Left renal pelvis (tissue), 4 donors: ENCODE measurements around the gene AGPAT3. TPM values are rescaled to one million over a fixed set of nuclear protein-coding genes. Genes with fewer than 3 reads are reported as not detected.

ENCODE experiments used
- DNase-seq, 4 donors: peaks; one replicate each; pipeline ENCODE4 v3.0.0-alpha.2; 2013; ENCODE audit warnings: low read depth in 4 of 4, low spot score in 3 of 4
- polyA plus RNA-seq, 4 donors: library from polyadenylated mRNA; unstranded; fragments of 120-200 nt; gene quantifications; one replicate each; pipeline ENCODE4 v1.2.1, GENCODE V29; 2013; ENCODE audit not compliant: insufficient read length in 4 of 4

AGPAT3 gene
- polyA plus RNA-seq, 4 donors: 24.3 to 69.1 (median 51.0) TPM

DNA sequence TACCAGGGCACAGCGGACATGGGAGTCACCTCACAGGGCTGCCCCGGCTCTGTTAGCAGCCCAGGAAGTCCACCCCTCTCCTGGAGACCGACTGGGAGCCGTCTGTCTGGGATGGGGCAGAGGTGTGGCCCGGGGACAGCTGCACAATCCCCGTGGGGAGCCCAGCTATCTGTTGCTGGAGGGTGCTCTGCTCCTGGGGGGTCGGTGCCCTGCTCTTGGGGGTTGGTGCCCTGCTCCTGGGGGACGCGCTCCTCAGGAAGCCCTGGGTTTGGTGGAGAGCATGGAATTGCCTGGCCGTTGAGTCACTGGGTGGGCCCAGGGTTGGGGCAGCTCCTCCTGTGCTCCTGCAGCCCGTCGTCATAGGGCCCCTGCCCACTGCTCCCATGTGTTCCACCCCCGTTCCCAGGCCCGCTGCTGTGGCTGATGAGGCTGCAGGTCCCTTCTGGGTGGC lies 39.3 kb downstream of the AGPAT3 start:
- DNase-seq: no peak

DNA sequence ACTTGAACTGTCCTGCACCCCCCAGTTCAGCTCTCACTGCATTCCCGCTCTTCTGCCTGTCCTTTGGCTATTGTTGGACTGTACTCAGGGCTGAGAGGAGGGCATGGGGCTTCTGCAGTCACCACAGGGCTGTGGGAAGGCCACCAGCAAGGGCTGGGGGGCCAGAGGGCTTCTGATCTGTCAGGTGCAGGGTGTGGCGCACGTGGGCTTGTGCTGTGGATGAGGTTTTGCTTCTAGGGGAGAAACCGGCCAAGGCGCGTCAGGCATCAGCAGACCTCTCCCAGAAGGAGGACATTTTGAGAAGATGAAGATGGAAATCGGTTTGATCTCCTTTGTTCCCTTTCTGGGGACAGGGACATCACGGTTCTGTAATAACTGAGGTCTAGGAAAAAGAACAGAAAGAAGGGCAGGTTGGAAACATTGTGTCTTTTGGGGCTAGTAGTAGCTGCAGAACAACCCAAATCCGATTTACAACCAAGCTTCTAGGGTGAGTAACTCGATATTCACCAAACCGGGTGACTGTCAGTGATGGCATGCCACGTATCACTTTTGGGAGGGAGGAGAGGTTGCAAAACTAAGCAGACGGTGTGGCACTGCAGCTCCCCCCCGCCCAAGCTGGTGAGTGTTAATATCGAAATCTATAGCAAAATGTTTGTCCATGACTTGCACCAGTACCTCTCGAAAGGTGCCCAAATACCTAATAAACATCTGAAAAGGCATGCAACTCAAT lies 40.9 kb downstream of the AGPAT3 start:
- no peak for DNase-seq

- no peak for DNase-seq
Measured at GRCh38 chr21:43906585-43907370, 41.8 kb downstream of the AGPAT3 start.

DNA sequence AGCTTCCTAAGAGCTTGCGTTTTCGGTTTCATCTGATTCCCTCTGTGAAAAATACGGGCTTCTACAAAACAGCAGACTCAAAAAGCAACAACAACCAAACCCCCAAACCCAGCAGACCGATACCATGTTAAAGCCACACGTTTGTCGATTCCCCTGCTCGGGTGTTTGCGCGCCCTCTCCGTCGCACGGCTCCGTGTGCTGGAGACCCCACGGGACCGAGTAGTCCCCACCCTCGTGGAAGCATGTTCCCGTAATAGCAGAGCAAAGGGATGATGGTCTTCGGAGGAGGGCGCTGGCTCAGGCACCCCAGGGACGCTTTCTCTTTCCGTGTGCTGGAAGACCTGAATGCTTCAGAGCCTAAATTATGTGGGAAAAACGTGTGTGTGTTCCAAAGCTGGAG lies 42.7 kb downstream of the AGPAT3 start:
- DNase-seq: no peak

DNA sequence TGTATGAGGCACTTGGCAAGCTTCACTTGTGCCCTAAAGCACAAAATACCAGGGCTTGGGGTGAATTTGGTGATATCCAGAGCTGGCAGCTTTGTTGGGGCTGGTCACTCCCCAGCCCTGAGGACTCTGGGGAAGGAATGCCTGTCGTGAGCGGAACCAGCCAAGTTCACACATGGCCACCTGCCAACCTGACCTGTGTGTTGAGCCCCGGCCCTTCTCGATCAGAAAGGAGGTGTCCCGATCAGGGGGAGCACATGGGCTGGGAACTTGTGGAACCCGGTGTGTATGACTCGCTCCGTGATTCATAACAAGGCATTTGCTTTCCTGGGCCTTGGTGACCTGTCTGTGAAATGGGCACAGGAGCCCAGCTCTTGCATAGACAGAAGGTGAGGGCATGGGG lies 43.1 kb downstream of the AGPAT3 start:
- no peak for DNase-seq

DNA sequence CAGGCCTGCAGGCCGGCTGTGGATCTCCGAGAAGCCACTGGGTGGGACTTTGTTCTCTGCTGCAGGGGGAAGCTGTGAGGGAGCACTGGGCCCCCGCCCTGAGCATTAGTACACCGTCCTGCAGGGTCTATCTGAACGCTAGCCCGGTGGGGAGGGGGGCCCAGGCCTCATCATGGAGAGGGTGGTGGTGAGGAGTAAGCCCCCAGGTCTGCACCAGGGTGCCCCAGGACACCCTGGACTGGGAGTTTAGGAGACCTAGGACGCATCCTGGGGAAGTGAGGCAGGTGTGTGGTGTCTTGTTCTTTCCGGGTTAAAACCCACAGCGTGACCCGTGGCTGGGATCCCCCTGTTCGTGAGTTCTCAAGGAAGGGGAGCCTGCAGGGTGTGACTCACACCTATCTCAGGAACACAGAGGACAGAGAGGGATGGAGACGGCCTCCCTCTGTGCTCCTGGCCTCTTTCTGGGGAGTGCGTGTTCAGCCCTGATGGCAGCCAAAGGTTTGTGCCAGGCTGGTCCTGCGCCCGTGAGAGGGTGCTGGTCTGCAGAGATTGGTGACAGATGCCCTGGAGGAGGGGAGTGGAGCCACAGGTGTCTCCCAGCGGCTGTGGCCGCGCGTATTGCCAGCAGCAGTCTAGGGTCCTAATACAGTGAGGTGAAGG lies 44.8 kb downstream of the AGPAT3 start:
- no peak for DNase-seq

DNA sequence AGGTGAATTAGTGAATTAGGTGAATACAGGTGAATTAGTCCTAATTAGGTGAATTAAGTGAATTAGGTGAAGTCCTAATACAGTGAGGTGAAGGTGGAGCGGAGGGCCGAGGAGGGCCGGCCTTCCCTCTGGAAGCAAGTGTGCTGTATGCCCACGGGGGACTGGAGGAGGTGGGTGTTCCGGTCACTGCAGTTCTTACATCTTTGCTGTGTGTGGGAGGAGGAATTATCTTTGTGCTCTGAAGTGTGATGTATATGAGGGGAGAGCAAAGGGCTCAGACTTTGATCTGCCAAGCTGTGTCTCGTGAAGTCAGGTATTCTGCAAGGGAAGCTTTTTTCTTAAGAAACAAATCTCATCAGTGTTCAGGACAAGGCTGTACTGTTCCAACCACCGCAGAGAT lies 45.4 kb downstream of the AGPAT3 start:
- DNase-seq: no peak

GRCh38 chr21:43911015-43911934 lies 46.3 kb downstream of the AGPAT3 start:
- no peak for DNase-seq

DNA sequence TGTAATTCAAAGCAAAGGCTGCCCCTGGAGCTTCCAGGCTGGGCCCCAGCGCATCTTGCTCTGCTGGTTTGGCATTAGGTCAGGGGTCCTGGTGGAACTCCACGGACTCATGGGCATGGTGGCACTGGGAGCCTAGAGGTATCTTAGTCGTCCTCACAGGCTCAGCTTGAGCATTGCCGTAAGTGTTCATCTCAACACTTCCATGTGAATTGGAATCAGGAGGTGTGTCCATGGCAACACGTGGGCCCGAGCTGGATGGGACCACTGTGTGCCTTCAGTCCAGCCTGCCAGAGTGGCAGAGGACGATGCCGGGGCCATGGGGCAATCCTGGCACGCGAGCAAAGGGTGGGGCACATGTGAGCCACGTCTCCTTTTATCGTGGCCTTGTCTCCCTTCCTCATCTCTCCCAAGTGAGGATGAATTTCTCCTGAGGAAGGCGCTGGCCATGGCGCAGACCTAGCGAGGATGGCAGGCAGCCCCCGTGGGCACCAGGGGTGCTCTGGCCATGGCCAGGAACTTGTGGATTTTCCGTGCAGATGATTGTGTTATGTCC lies 47.0 kb downstream of the AGPAT3 start:
- no peak for DNase-seq

DNA sequence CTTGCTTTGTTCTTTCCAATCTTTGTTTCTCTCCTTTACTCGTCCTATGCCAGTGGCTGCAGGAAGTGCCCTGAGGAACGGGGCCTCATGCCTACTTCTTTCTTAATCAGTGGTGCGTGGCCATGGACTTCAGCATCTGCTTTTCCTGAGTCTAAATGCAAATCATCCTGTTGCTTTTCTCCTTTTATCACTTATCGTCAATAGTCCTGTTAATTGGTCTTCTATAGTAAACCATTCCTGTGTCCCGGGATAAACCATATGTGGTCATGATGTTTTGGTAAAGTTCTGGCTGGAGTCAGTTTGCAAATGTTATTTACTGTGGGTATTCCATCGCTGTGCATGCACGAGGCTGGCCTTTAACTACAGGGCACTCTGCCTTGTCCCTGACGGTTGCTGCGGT lies 47.5 kb downstream of the AGPAT3 start:
- no peak for DNase-seq

GRCh38 chr21:43912910-43913309 lies 47.9 kb downstream of the AGPAT3 start:
- DNase-seq: no peak

GRCh38 chr21:43913928-43914327 lies 48.9 kb downstream of the AGPAT3 start:
- DNase-seq: no peak

- no peak for DNase-seq
Measured at GRCh38 chr21:43916076-43916475, 51.1 kb downstream of the AGPAT3 start.

DNA sequence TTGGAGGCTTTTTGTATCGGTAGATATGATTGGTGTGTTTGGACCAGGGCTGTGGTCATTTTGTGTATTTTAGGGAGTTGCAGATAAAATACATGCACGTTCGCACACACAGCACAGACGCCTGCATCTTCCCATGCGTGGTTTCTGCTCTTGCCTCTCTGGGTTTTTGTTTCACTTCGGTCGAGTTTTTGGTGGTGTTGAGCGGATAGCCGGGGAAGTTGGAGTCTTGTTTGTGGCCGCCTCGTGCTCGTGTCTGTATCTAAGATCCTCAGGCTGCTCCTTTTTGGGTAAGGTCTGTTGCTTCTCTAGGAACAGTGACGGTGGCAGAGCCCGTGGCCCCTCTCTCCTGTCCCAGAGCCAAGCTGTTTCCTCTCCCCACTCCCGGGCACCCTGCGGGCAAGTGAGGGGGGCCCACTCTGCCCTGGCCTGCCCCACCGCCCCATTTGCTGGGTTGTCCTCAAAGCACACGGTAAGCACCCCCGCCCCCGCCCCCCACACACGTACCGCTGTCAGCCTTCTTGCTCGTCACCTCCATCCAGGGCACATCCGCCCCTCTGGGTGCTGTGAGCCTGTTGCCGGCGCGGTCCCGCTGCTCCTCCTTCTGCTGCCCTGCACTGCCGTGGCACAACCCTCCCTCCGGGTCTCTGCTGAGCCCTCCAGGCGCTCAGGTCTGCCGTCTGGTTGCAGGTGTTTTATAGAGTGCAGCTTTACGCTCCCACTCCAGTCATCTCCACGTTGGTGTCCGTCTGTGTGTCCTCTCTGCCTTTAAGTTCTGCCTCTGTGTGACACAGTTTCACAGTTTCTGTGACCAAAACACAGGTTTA lies 51.9 kb downstream of the AGPAT3 start:
- DNase-seq: no peak

GRCh38 chr21:43917515-43918384 lies 52.7 kb downstream of the AGPAT3 start:
- DNase-seq: no peak

- DNase-seq: no peak
Measured at GRCh38 chr21:43918385-43918947, 53.4 kb downstream of the AGPAT3 start.

GRCh38 chr21:43919283-43919682 lies 54.3 kb downstream of the AGPAT3 start:
- no peak for DNase-seq
